K562 (cell line): ENCODE measurements around the gene DNAJC8. TPM values are rescaled to one million over a fixed set of nuclear protein-coding genes. Genes with fewer than 3 reads are reported as not detected.
A peak's percentile ranks its signal among the peaks of the same experiment; 100 is the strongest.

Experiments used
- ATAC-seq: fragments of 200-7000 bp; cut with Tn5 transposase; 3 replicates; pipeline ENCODE4 v1.9.1; 2020; ENCODE audit warnings: moderate library complexity
- BruUV-seq: library from RNA; stranded (reverse); fragments of 400-500 nt; replicated peaks from 2 replicates; lab custom pipeline; 2021; lab: Mats Ljungman, UMichigan
- CTCF ChIA-PET: fragments of 300-600 bp; formaldehyde crosslinking; extraction: SDS; loops from one replicate; lab custom pipeline; 2021; ENCODE audit warnings: low intra/inter-chr PET ratio; lab: Yijun Ruan, JAX
- POLR2A ChIA-PET: fragments of 300-600, 350-650 bp; sonication (Branson Sonifier 250); formaldehyde crosslinking; extraction: SDS; loops from one replicate; lab custom pipeline; 2021; ENCODE audit warnings: antibody characterized with exemption, inconsistent platforms; lab: Yijun Ruan, JAX
- DNase-seq, 4 experiments: peaks; one replicate each; pipeline versions ENCODE4 v3.0.0 to v3.0.0-alpha.2; 2011 to 2018; ENCODE audit warnings: low spot score in 3 of 4, mixed read lengths in 3 of 4; ENCODE audit errors: extremely low read depth in 1 of 4
- FAIRE-seq: peaks from 2 replicates; lab custom pipeline; 2011; peaks lifted over from hg19 to GRCh38; lab: Jason Lieb, UNC
- H2AFZ ChIP-seq: 2 replicates; pipeline ENCODE4 v1.6.0; 2011; ENCODE audit warnings: low read depth, low read length, control low read depth, inconsistent platforms
- H3K27ac ChIP-seq: fragments of 200-600 bp; 3 replicates; pipeline ENCODE4 v1.8.0; 2011; ENCODE audit warnings: low read depth, mild to moderate bottlenecking, control low read depth, inconsistent platforms, low read length, moderate library complexity, mixed read lengths; ENCODE audit errors: extremely low read depth
- H3K27me3 ChIP-seq, 2 experiments: fragments of 300-600 bp in 1 of 2; 2 replicates in 1 of 2; 3 replicates in 1 of 2; pipeline versions ENCODE4 v1.6.0 to v1.8.0; 2011; ENCODE audit warnings: inconsistent platforms in 2 of 2, low read length in 2 of 2, mild to moderate bottlenecking in 1 of 2, mixed read lengths in 1 of 2, moderate library complexity in 1 of 2; ENCODE audit not compliant: control insufficient read depth in 2 of 2, insufficient read depth in 2 of 2
- H3K36me3 ChIP-seq: fragments of 300-600 bp; 3 replicates; pipeline ENCODE4 v1.8.0; 2011; ENCODE audit warnings: mild to moderate bottlenecking, low read length, inconsistent platforms; ENCODE audit not compliant: control insufficient read depth, insufficient read depth
- H3K4me1 ChIP-seq, 2 experiments: fragments of 200-600 bp in 1 of 2; replicated peaks in 1 of 2; 2 replicates in 1 of 2; 3 replicates in 1 of 2; pipeline versions ENCODE4 v1.5.1 to v1.8.0; 2011; ENCODE audit warnings: inconsistent platforms in 2 of 2, low read length in 2 of 2, mild to moderate bottlenecking in 1 of 2, mixed read lengths in 1 of 2, moderate library complexity in 1 of 2; ENCODE audit not compliant: control insufficient read depth in 2 of 2, insufficient read depth in 2 of 2
- H3K4me2 ChIP-seq: 2 replicates; pipeline ENCODE4 v1.6.1; 2011; ENCODE audit warnings: low read length, control low read depth, inconsistent platforms, mixed read lengths; ENCODE audit not compliant: insufficient read depth
- H3K4me3 ChIP-seq: fragments of 200-600 bp; sonication (generic), shearing (Covaris generic); 2 replicates; pipeline ENCODE4 v1.5.1; 2016; ENCODE audit warnings: control low read depth, inconsistent platforms
- H3K79me2 ChIP-seq: fragments of 200-600 bp; 3 replicates; pipeline ENCODE4 v1.8.0; 2011; ENCODE audit warnings: low read length, inconsistent platforms; ENCODE audit not compliant: control insufficient read depth, insufficient read depth
- H3K9ac ChIP-seq, 2 experiments: 2 replicates each; pipeline versions ENCODE4 v1.6.0 to v1.6.1; 2011; ENCODE audit warnings: low read depth in 2 of 2, low read length in 2 of 2, control low read depth in 1 of 2, inconsistent platforms in 1 of 2, mild to moderate bottlenecking in 1 of 2, mixed read lengths in 1 of 2; ENCODE audit not compliant: insufficient read depth in 1 of 2
- H3K9me1 ChIP-seq: one replicate; pipeline ENCODE4 v1.6.0; 2011; ENCODE audit warnings: inconsistent platforms, mild to moderate bottlenecking, low read length, moderate library complexity; ENCODE audit not compliant: control insufficient read depth, insufficient read depth
- H3K9me3 ChIP-seq: replicated peaks from 2 replicates; pipeline ENCODE4 v1.5.1; 2011; ENCODE audit warnings: low read depth, low read length, inconsistent platforms; ENCODE audit not compliant: control insufficient read depth, insufficient read depth
- H4K20me1 ChIP-seq: replicated peaks from 2 replicates; pipeline ENCODE4 v1.6.1; 2011; ENCODE audit warnings: low read length, inconsistent platforms, mixed read lengths; ENCODE audit not compliant: control insufficient read depth, insufficient read depth
- BCLAF1 ChIP-seq, 2 experiments: fragments of 450-650 bp in 1 of 2; IDR thresholded peaks; 2 replicates each; pipeline ENCODE4 v1.6.1; 2011 to 2017; ENCODE audit warnings: low read depth in 2 of 2, antibody characterized with exemption in 1 of 2, borderline replicate concordance in 1 of 2, low read length in 1 of 2, mild to moderate bottlenecking in 1 of 2, mixed read lengths in 1 of 2; ENCODE audit not compliant: control insufficient read depth in 1 of 2
- BRCA1 ChIP-seq, 2 experiments: fragments of 450-650 bp in 1 of 2; sonication (generic) in 1 of 2; formaldehyde crosslinking in 1 of 2; IDR thresholded peaks; 2 replicates each; pipeline versions ENCODE4 v1.5.0 to v1.6.1; 2017 to 2020; ENCODE audit warnings: mild to moderate bottlenecking in 1 of 2, missing genetic modification reagents in 1 of 2
- CBFA2T3 ChIP-seq: fragments of 450-650 bp; IDR thresholded peaks from 2 replicates; pipeline ENCODE4 v1.6.1; 2017
- DDX20 ChIP-seq: fragments of 450-650 bp; IDR thresholded peaks from 2 replicates; pipeline ENCODE4 v1.6.1; 2016; ENCODE audit warnings: missing genetic modification characterization, low read depth, mild to moderate bottlenecking, missing compliant biosample characterization, moderate library complexity
- FOSL1 ChIP-seq: fragments of 200-800 bp; sonication (Bioruptor generic); conservative IDR thresholded peaks from 2 replicates; pipeline ENCODE4 v1.6.1; 2016; ENCODE audit warnings: missing genetic modification characterization, missing compliant biosample characterization
- LEF1 ChIP-seq: fragments of 450-650 bp; IDR thresholded peaks from 2 replicates; pipeline ENCODE4 v1.6.1; 2016; ENCODE audit warnings: mild to moderate bottlenecking
- MAFK ChIP-seq: IDR thresholded peaks from 2 replicates; pipeline ENCODE4 v1.6.1; 2011; ENCODE audit warnings: low read length, improper control_type of control experiment
- NCOA4 ChIP-seq: fragments of 450-650 bp; IDR thresholded peaks from 2 replicates; pipeline ENCODE4 v1.6.1; 2018; ENCODE audit warnings: mild to moderate bottlenecking; ENCODE audit not compliant: partially characterized antibody
- NFE2 ChIP-seq: IDR thresholded peaks from 2 replicates; pipeline ENCODE4 v1.6.1; 2014; ENCODE audit warnings: antibody characterized with exemption, low read depth
- ZFX ChIP-seq: sonication (generic); formaldehyde crosslinking; IDR thresholded peaks from 2 replicates; pipeline ENCODE4 v1.8.0; 2022; ENCODE audit warnings: mild to moderate bottlenecking, missing genetic modification reagents, moderate library complexity
- ZMIZ1 ChIP-seq, 2 experiments: fragments of 150-350 bp in 1 of 2; IDR thresholded peaks; 2 replicates each; pipeline ENCODE4 v1.6.1; 2012 to 2016; ENCODE audit warnings: low read depth in 2 of 2, low read length in 2 of 2, mild to moderate bottlenecking in 1 of 2, moderate library complexity in 1 of 2
- ZNF639 ChIP-seq, 2 experiments: fragments of 200-800 bp in 1 of 2; sonication (Bioruptor generic) in 1 of 2; sonication (generic) in 1 of 2; formaldehyde crosslinking in 1 of 2; IDR thresholded peaks in 1 of 2; conservative IDR thresholded peaks in 1 of 2; 2 replicates each; pipeline versions ENCODE4 v1.5.0 to v1.6.1; 2016 to 2020; ENCODE audit warnings: missing compliant biosample characterization in 1 of 2, missing genetic modification characterization in 1 of 2, missing genetic modification reagents in 1 of 2
- WGBS: fragments of 100-300 bp; shearing (Covaris generic); methylation state at CpG from one replicate; pipeline ENCODE4 v1.1.6; 2016; ENCODE audit warnings: low coverage, mixed read lengths; ENCODE audit not compliant: insufficient coverage; ENCODE audit errors: missing lambda C conversion rate; 5-methylcytosine and 5-hydroxymethylcytosine counted together
- in situ Hi-C: fragments of 300-500 bp; cut with MboI; formaldehyde crosslinking; loops from 4 replicates; pipeline ENCODE4 v1.15.0; 2018; ENCODE audit warnings: inconsistent platforms, mixed read lengths
- intact Hi-C: fragments of 100-400 bp; cut with micrococcal nuclease; formaldehyde crosslinking; loops from 2 replicates; pipeline ENCODE4 v1.14.2; 2022
- polyA plus RNA-seq, 8 experiments: library from polyadenylated mRNA; depleted of rRNA in 4 of 8; stranded (reverse) in 5 of 8; unstranded in 3 of 8; fragments of >200 nt; fragmentation: Nextera tagmentation in 2 of 8; fragmentation: Illumina TruSeq in 1 of 8; extraction: Ambion mirVana in 2 of 8; extraction: Trizol in 1 of 8; gene quantifications; 2 replicates each; pipeline versions ENCODE4 v1.2.1 to v1.2.3, GENCODE V29; 2011 to 2014; ENCODE audit warnings: inconsistent platforms in 1 of 8, missing spikeins in 1 of 8
- total RNA-seq, 7 experiments: library from RNA; depleted of rRNA in 6 of 7; stranded (reverse); fragments of >200 nt in 6 of 7; fragmentation: Illumina TruSeq in 2 of 7; extraction: Trizol in 2 of 7; gene quantifications; 2 replicates each; pipeline versions ENCODE4 v1.2.1 to v1.2.3, GENCODE V29; 2011 to 2021; ENCODE audit warnings: low replicate concordance in 1 of 7

DNAJC8 gene
- total and polyA plus RNA-seq, 9 of the 15 experiments (the other 6 are each of a cell fraction or from before 2014, with no cell fraction given) = 143 to 508 (median 209) TPM

GRCh38 chr1:28190337-28190979 is 42.4 kb downstream of the DNAJC8 start:
- Histone ChIP-seq H3K4me2 (peak overlapping the region; percentile 27), H3K79me2 (no peaks in the 10 kb centered on the region), H3K27me3 (no peaks in the 10 kb centered on the region), H3K4me3 (no peak overlapping the region), H3K36me3 (no peaks in the 10 kb centered on the region), H3K9me3 (no peaks in the 10 kb centered on the region), H4K20me1 (no peaks in the 10 kb centered on the region), H3K9ac (peak overlapping the region in 1 of 2 experiments; percentile 74; a peak in 2 of 4 replicates), H3K9me1 (no peaks in the 10 kb centered on the region), H3K4me1 (peaks cover 13 to 14% of the 10 kb centered on the region in 2 experiments), H2AFZ (peak overlapping the region; percentile 78), H3K27ac (no peak overlapping the region; the same call in 2 of the 3 replicates)
- in situ Hi-C loops (loop anchor here (10.0 kb wide), 1 partner anchor 326 kb away; no protein-coding TSS in a partner anchor), intact Hi-C loops (no loop called here)
- CTCF ChIA-PET = interaction anchor here (0.6 kb wide), 1 partner anchor 429 kb away, joined by 4 read pairs; no protein-coding TSS in a partner anchor
- peak; percentile 11; the same call in 2 of the 3 replicates for ATAC-seq
- POLR2A ChIA-PET = interaction anchor here (0.6 to 1.9 kb wide), 4 partner anchors 11 to 458 kb away, joined by 3 to 4 read pairs (median 4); partner anchors contain the start of gene RNU11
- DNase-seq = peak in 1 of 4 experiments; percentile 8
- FAIRE-seq = peak; percentile 74
- BruUV-seq = no TSS peak
- WGBS = 2% methylated on average over 3 of the region's 3 CpGs
- TF ChIP-seq NCOA4 = no peak
- no peak for TF ChIP-seq ZNF639 (CRISPR knock-in tag; conservative IDR thresholded peaks at IDR 0.05 in 1 of 2, IDR thresholded peaks at IDR 0.05 in 1 of 2)
- no peak for TF ChIP-seq FOSL1 (tag)
- TF ChIP-seq BCLAF1 (IDR thresholded peaks at IDR 0.05; ENCODE audit: borderline replicate concordance in 1 of 2, control insufficient read depth in 1 of 2, low read depth in 2 of 2, low read length in 1 of 2) = no peak
- TF ChIP-seq DDX20 (tag) = no peak
- TF ChIP-seq LEF1 = no peak
- no peak for TF ChIP-seq ZMIZ1 (IDR thresholded peaks at IDR 0.05; ENCODE audit: low read depth in 2 of 2, low read length in 2 of 2)
- TF ChIP-seq BRCA1 (IDR thresholded peaks at IDR 0.05) = no peak
- TF ChIP-seq BRCA1 (CRISPR knock-in tag; IDR thresholded peaks at IDR 0.05) = no peak
- TF ChIP-seq MAFK = peak; percentile 43
- TF ChIP-seq CBFA2T3 = peak; percentile 35; the same call in 1 of the 2 replicates
- peak; percentile 72 for TF ChIP-seq NFE2
- peak; percentile 18; the same call in 1 of the 2 replicates for TF ChIP-seq ZFX
